Transverse colon (tissue), 4 donors: ENCODE measurements around the gene TMEM143. TPM values are rescaled to one million over a fixed set of nuclear protein-coding genes. Genes with fewer than 3 reads are reported as not detected.
A peak's percentile ranks its signal among the peaks of the same experiment; 100 is the strongest.

ENCODE experiments used
- DNase-seq: peaks from one replicate; pipeline ENCODE4 v3.0.0-alpha.2; 2019
- H3K27ac ChIP-seq, 4 donors: fragments of 200-600 bp; sonication (generic); 2 replicates each; pipeline ENCODE4 v1.5.1; 2016 to 2018; ENCODE audit warnings: inconsistent platforms in 4 of 4
- H3K27me3 ChIP-seq: fragments of 200-600 bp; sonication (generic); 2 replicates; pipeline ENCODE4 v1.5.1; 2017; ENCODE audit warnings: inconsistent platforms
- H3K36me3 ChIP-seq, 4 donors: fragments of 200-600 bp; sonication (generic); 2 replicates each; pipeline ENCODE4 v1.5.1; 2017 to 2019; ENCODE audit warnings: inconsistent platforms in 4 of 4
- H3K4me1 ChIP-seq, 4 donors: fragments of 200-600 bp; sonication (generic); 2 replicates each; pipeline ENCODE4 v1.5.1; 2017 to 2020; ENCODE audit warnings: inconsistent platforms in 4 of 4
- H3K4me3 ChIP-seq, 4 donors: fragments of 200-600 bp; sonication (generic); 1 replicate in 1 of 4; 2 replicates in 3 of 4; pipeline versions ENCODE4 v1.5.1 to v1.6.1; 2017 to 2019; ENCODE audit warnings: inconsistent platforms in 4 of 4
- H3K9me3 ChIP-seq, 2 donors: fragments of 200-600 bp; sonication (generic); 2 replicates each; pipeline ENCODE4 v1.5.1; 2017 to 2019; ENCODE audit warnings: inconsistent platforms in 2 of 2
- CTCF ChIP-seq, 5 experiments: fragments of 200-600 bp in 3 of 5; fragments of 450-650 bp in 2 of 5; sonication (generic) in 3 of 5; IDR thresholded peaks; 1 replicate in 2 of 5; 2 replicates in 3 of 5; pipeline ENCODE4 v1.5.1; 2016 to 2017; ENCODE audit warnings: antibody characterized with exemption in 5 of 5, inconsistent platforms in 3 of 5, mild to moderate bottlenecking in 2 of 5, moderate library complexity in 1 of 5
- EP300 ChIP-seq: sonication (generic); formaldehyde crosslinking; IDR thresholded peaks from one replicate; pipeline ENCODE4 v1.6.1; 2017; ENCODE audit warnings: antibody characterized with exemption, low read depth
- POLR2A ChIP-seq: fragments of 450-650 bp; IDR thresholded peaks from one replicate; pipeline ENCODE4 v1.6.1; 2016; ENCODE audit warnings: antibody characterized with exemption, mild to moderate bottlenecking, moderate library complexity
- POLR2AphosphoS5 ChIP-seq, 3 donors: sonication (generic); formaldehyde crosslinking; IDR thresholded peaks; one replicate each; pipeline ENCODE4 v1.6.1; 2016; ENCODE audit warnings: antibody characterized with exemption in 3 of 3
- WGBS, 2 donors: methylation state at CpG; one replicate each; pipeline ENCODE4 v1.1.5; 2018; ENCODE audit warnings: low coverage in 1 of 2; 5-methylcytosine and 5-hydroxymethylcytosine counted together
- in situ Hi-C, 4 donors: fragments of 200-750 bp; cut with MboI; loops; one replicate each; pipeline versions ENCODE4 v1.15.0 to v1.15.1; 2017; ENCODE audit warnings: low sequenced_read_pairs in 3 of 4, low pct_ligation_motif_present in 1 of 4, low pct_unique_long_range_greater_than_20kb in 1 of 4
- intact Hi-C: fragments of 100-400 bp; cut with DNase I; formaldehyde crosslinking; loops from one replicate; pipeline ENCODE4 v1.15.1; 2023; ENCODE audit warnings: low total_unique reads
- total RNA-seq, 4 donors: library from RNA; depleted of rRNA; stranded (reverse); fragments of >200 nt; gene quantifications; one replicate each; pipeline ENCODE4 v1.1.0, GENCODE V29; 2016

Gene TMEM143
- total RNA-seq, 4 donors from 2014 or later = 9.1 to 27.7 (median 15.2) TPM

GRCh38 chr19:48368936-48369335 lies 5.2 kb upstream of the TMEM143 start:
- H3K27me3 ChIP-seq = no peaks in the 10 kb centered on the region
- in situ Hi-C loops (no loop called here), intact Hi-C loops (loop anchor here (10.0 kb wide), 1 partner anchor 264 kb away; no protein-coding TSS in a partner anchor)
- no peaks in the 10 kb centered on the region for H3K9me3 ChIP-seq
- peak overlapping the region; percentile 42 to 55 (median 48) for H3K27ac ChIP-seq
- peak; percentile 80 for DNase-seq
- TF ChIP-seq EP300 (no peak), POLR2AphosphoS5 (IDR thresholded peaks at IDR 0.05) (peak in 2 of 3 donors; percentile 38 to 55)
- peaks cover 3 to 33% (median 17%) of the 10 kb centered on the region in 4 donors for H3K4me1 ChIP-seq
- H3K36me3 ChIP-seq = no peaks in the 10 kb centered on the region
- H3K4me3 ChIP-seq = no peak overlapping the region
- 52% methylated on average over 14 of the region's 14 CpGs; no CpG with 5 or more reads in 1 of the 2 donors for WGBS, 2 donors

- Histone ChIP-seq H3K4me1 (peaks cover 3 to 36% (median 21%) of the 10 kb centered on the region in 4 donors), H3K27me3 (no peaks in the 10 kb centered on the region), H3K9me3 (no peaks in the 10 kb centered on the region), H3K36me3 (no peaks in the 10 kb centered on the region), H3K27ac (peak overlapping the region in 3 of 4 donors; percentile 34 to 55 (median 49)), H3K4me3 (no peak overlapping the region)
- in situ Hi-C loops (no loop called here), intact Hi-C loops (loop anchor here (10.0 kb wide), 1 partner anchor 263 kb away; no protein-coding TSS in a partner anchor)
- DNase-seq = no peak
- TF ChIP-seq EP300 (no peak), POLR2AphosphoS5 (IDR thresholded peaks at IDR 0.05) (no peak), CTCF (IDR thresholded peaks at IDR 0.05) (no peak), POLR2A (no peak)
- WGBS, 2 donors = 71 to 80% methylated on average over 2 to 5 of the region's 5 CpGs
Observed at GRCh38 chr19:48367855-48368254, 4.1 kb upstream of the TMEM143 start.

- no peak overlapping the region for H3K4me3 ChIP-seq
- WGBS, 2 donors = 95% methylated on average over 8 of the region's 11 CpGs; no CpG with 5 or more reads in 1 of the 2 donors
- in situ Hi-C loops (no loop called here), intact Hi-C loops (loop anchor here (10.0 kb wide), 1 partner anchor 261 kb away; no protein-coding TSS in a partner anchor)
- H3K4me1 ChIP-seq = peaks cover 3 to 28% (median 19%) of the 10 kb centered on the region in 4 donors
- TF ChIP-seq EP300 = no peak
- no peak for TF ChIP-seq CTCF (IDR thresholded peaks at IDR 0.05)
- no peak for TF ChIP-seq POLR2A
- TF ChIP-seq POLR2AphosphoS5 (IDR thresholded peaks at IDR 0.05) = no peak
- H3K9me3 ChIP-seq = no peaks in the 10 kb centered on the region
- H3K27ac ChIP-seq = no peak overlapping the region
- DNase-seq = no peak
- no peaks in the 10 kb centered on the region for H3K36me3 ChIP-seq
- H3K27me3 ChIP-seq = no peaks in the 10 kb centered on the region
Observed at GRCh38 chr19:48365602-48366001, 1.9 kb upstream of the TMEM143 start.

DNA sequence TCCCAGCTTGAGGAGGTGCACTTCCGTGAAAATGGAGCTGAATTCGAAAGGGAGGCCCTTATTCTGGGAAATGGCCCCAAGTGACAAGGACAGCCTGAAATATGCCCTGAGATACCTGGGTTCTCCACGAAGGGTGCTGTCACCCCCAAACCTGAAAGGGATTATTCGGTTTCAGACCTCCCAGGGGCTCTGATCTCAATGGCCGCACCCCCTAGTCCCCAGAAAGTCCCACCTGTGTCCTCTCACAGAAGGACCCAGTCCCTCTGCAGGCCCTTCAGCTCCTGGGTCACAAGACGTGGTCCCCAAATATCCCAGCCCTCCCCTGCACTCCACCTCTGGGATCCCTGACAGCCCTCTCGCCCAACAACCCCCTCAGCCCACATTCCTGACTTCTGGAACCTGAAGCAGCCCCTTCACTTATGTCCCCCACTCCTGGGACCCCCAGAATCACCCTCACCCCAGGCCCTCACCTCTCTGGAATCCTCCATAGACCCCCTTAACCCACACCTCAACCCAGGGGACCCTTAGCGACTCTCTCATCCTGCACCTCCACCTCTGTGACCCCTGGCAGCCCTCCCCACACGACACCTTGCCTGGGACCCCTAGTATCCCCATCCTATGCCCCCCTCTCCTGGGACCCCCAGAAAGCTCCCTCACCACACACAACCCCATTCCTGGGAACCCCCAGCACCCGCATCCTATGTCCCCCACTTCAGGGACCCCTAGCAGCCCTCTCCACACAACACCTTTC lies 1.0 kb upstream of the TMEM143 start:
- Histone ChIP-seq H3K27ac (peak overlapping the region; percentile 92 to 99 (median 96)), H3K36me3 (no peaks in the 10 kb centered on the region), H3K4me1 (peaks cover 3 to 28% (median 19%) of the 10 kb centered on the region in 4 donors), H3K4me3 (peak overlapping the region in 3 of 4 donors; percentile 11 to 83 (median 41)), H3K9me3 (no peaks in the 10 kb centered on the region), H3K27me3 (no peaks in the 10 kb centered on the region)
- TF ChIP-seq POLR2A (no peak), CTCF (IDR thresholded peaks at IDR 0.05) (peak in 1 of 5 experiments; percentile 14)
- in situ Hi-C loops (no loop called here), intact Hi-C loops (loop anchor here (10.0 kb wide), 1 partner anchor 260 kb away; no protein-coding TSS in a partner anchor)
- DNase-seq = peak; percentile 25
- WGBS, 2 donors = 67 to 80% methylated on average over 1 to 10 of the region's 10 CpGs
